GM12801 (cell line): Measurements from ENCODE around the gene VAV2.

Source experiments
- CTCF ChIP-seq: IDR thresholded peaks from one replicate; pipeline ENCODE4 v1.5.1; 2011; ENCODE audit warnings: control low read depth; ENCODE audit not compliant: insufficient read length; ENCODE audit errors: extremely low read depth

VAV2 gene

GRCh38 chr9:133823189-133824105, 168.7 kb downstream of the VAV2 start:
- TF ChIP-seq CTCF = no peak

GRCh38 chr9:133822430-133823065, 169.6 kb downstream of the VAV2 start:
- TF ChIP-seq CTCF = no peak

- no peak for TF ChIP-seq CTCF
These were observed 170.3 kb downstream of the VAV2 start for GRCh38 chr9:133821601-133822429.

GRCh38 chr9:133819923-133820322, 172.2 kb downstream of the VAV2 start:
- TF ChIP-seq CTCF = no peak

DNA sequence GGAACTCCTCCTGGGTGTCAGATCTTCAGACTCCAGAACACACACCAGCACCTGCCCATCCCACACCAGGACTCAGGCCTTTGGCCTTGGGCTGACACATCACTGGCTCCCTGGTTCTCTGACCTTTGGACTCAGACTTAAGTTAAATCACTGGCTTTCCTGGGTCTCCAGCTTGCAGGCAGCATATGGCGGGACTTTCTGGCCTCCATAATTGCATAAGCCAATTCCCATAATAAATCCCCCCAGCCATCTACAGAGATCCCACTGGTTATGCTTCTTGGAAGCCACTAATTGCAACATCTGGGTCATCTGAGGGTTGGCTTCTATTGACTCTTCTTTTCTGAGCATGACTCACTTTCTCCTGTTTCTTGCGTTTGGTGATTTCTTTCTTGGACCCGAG, 173.7 kb downstream of the VAV2 start:
- TF ChIP-seq CTCF = no peak

DNA sequence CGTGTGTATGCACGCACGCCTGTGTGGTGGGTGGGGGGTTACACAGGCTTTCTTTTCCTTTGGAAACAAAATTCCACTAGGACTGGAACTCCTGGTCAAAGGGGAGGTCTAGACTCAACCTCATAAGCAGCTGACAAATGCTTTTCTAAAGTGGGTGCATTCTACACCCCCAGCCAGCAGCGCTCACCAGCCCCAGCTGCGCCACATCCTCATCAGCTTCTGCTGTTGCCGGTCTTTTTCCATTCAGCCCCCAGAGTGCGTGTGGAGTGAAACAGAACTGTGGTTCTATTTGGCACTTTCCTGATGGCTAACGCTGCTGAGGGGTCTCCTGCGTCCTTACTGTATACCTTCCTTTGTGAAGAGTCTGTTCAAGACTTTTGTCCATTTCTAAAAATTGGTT, 176.3 kb downstream of the VAV2 start:
- TF ChIP-seq CTCF = no peak
